ENCODE measurements around the gene FCRL3.
"Not testable (repeated sequence)": the region's sequence is repeated elsewhere in the genome, so short reads cannot be mapped to it uniquely, and the experiment has no call there.

Gene FCRL3

DNA sequence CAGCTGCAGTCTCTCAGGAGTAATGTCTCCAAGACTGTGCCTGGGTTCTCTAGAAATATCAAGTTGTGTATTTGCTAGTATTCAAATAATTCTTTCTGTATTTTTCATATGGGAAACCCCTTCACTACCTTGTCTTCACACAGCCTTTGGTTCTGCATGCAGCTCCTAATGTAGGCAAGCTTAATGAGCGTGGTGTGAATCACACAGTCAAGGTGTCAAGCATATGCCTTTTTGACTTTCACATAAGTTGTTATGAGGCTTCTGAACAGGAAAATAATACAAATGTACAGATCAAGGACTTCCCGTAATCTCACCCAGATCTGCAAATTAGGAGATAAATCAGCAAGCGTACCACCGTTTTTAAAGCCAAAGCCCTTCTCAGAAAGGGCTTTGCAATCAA lies at the start of gene FCRL3:
Gene FCRL3 (minus strand): TSS at position 38 of the 400 bp plus-strand sequence. CDS start 280 bp downstream, outside the sequence.
- H3K27ac Mint-ChIP-seq = peak within 1 kb of the TSS; percentile 78

DNA sequence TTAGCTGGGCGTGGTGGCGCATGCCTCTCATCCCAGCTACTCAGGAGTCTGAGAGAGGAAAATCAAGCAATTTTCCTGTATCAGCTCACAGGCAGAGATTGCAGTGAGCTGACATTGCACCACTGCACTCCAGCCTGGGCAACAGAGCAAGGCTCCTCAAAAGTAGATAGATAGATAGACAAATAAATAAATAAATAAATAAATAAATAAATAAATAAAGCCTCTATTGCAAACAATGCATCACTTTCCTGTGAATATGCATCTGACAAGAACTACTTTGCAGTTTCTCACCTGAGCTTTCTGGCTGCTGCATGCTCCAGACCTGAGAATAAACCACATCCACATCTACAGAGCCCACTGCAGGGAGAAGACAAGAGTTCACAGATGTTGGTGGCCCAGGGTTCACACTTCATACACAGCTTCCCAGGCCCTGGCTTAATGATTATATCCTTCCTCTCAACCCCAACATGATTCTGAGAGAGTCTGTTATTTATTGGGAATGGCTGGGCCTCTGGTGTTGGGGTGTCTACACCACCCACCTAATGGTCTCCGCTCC lies 47.8 kb upstream of the FCRL3 start:
- Mint-ChIP-seq H3K36me3 (ENCODE audit: low read depth) (no peaks in the 10 kb centered on the region), H3K27ac (no peak overlapping the region), H3K9me3 (no peaks in the 10 kb centered on the region), H3K4me1 (ENCODE audit: low read depth) (peaks cover 2% of the 10 kb centered on the region), H3K4me3 (no peak overlapping the region), H3K27me3 (peaks cover 8% of the 10 kb centered on the region)
- no peak for DNase-seq

More for the DNA sequence above, at the start of gene FCRL3:
- Mint-ChIP-seq H3K36me3 (ENCODE audit: low read depth) (no peaks in the 10 kb centered on the region), H3K4me1 (ENCODE audit: low read depth) (peaks cover 9% of the 10 kb centered on the region), H3K9me3 (no peaks in the 10 kb centered on the region), H3K27me3 (peaks cover 31% of the 10 kb centered on the region), H3K4me3 (peak within 1 kb of the TSS; percentile 44)
- DNase-seq = no peak

GRCh38 chr1:157739229-157739901 lies 38.8 kb upstream of the FCRL3 start:
- no peaks in the 10 kb centered on the region for H3K36me3 Mint-ChIP-seq (ENCODE audit: low read depth)
- no peaks in the 10 kb centered on the region for H3K9me3 Mint-ChIP-seq
- no peak overlapping the region for H3K4me3 Mint-ChIP-seq
- no peak for DNase-seq
- peaks cover 5% of the 10 kb centered on the region for H3K27me3 Mint-ChIP-seq
- no peaks in the 10 kb centered on the region for H3K4me1 Mint-ChIP-seq (ENCODE audit: low read depth)
- H3K27ac Mint-ChIP-seq = no peak overlapping the region

DNA sequence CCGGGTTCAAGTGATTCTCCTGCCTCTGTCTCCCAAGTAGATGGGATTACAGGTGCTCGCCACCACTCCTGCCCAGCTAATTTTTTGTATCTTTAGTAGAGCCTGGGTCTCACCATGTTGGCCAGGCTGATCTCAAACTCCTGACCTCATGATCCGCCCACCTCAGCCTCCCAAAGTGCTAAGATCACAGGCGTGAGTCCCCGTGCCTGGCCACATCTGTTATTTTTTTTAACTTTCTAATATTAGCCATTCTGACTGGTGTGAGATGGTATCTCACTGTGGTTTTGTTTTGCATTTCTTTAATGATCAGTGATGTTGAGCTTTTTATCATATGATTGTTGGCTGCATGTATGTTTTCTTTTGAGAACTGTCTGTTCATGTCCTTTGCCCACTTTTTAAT lies 35.4 kb upstream of the FCRL3 start:
- not testable (repeated sequence) for H3K27me3 Mint-ChIP-seq; H3K4me3 Mint-ChIP-seq; H3K27ac Mint-ChIP-seq; H3K4me1 Mint-ChIP-seq (ENCODE audit: low read depth); H3K36me3 Mint-ChIP-seq (ENCODE audit: low read depth); DNase-seq; H3K9me3 Mint-ChIP-seq

DNA sequence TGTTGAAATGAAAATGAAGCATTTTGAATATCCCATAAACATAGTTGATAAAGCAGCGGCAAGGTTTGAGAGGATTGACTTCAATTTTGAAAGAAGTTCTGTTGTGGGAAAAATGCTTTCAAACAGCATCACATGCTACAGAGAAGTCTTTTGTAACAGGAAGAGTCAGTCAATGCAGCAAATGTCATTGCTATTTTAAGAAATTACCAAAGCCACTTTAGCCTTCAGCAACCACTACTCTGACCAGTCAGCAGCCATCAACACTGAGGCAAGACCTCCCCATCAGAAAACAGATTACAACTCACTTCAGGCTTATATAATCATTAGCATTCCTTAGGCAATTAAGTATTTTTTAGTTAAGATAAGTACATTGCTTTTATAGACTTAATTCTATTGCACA lies 33.8 kb upstream of the FCRL3 start:
- Mint-ChIP-seq H3K4me3 (no peak overlapping the region), H3K36me3 (ENCODE audit: low read depth) (no peaks in the 10 kb centered on the region), H3K9me3 (no peaks in the 10 kb centered on the region), H3K27ac (no peak overlapping the region), H3K27me3 (no peaks in the 10 kb centered on the region), H3K4me1 (ENCODE audit: low read depth) (peaks cover 9% of the 10 kb centered on the region)
- DNase-seq = no peak

- Mint-ChIP-seq H3K4me1 (ENCODE audit: low read depth) (peaks cover 9% of the 10 kb centered on the region), H3K4me3 (no peak overlapping the region), H3K27ac (no peak overlapping the region), H3K27me3 (peaks cover 6% of the 10 kb centered on the region), H3K36me3 (ENCODE audit: low read depth) (no peaks in the 10 kb centered on the region), H3K9me3 (no peaks in the 10 kb centered on the region)
- no peak for DNase-seq
Measured at GRCh38 chr1:157732755-157733154, 32.2 kb upstream of the FCRL3 start.

GRCh38 chr1:157725221-157725577 lies 24.6 kb upstream of the FCRL3 start:
- no peak for DNase-seq
- Mint-ChIP-seq H3K27me3 (peaks cover 6% of the 10 kb centered on the region), H3K9me3 (peaks cover 16% of the 10 kb centered on the region), H3K4me3 (no peak overlapping the region), H3K36me3 (ENCODE audit: low read depth) (peaks cover 4% of the 10 kb centered on the region), H3K27ac (no peak overlapping the region), H3K4me1 (ENCODE audit: low read depth) (peaks cover 18% of the 10 kb centered on the region)

DNA sequence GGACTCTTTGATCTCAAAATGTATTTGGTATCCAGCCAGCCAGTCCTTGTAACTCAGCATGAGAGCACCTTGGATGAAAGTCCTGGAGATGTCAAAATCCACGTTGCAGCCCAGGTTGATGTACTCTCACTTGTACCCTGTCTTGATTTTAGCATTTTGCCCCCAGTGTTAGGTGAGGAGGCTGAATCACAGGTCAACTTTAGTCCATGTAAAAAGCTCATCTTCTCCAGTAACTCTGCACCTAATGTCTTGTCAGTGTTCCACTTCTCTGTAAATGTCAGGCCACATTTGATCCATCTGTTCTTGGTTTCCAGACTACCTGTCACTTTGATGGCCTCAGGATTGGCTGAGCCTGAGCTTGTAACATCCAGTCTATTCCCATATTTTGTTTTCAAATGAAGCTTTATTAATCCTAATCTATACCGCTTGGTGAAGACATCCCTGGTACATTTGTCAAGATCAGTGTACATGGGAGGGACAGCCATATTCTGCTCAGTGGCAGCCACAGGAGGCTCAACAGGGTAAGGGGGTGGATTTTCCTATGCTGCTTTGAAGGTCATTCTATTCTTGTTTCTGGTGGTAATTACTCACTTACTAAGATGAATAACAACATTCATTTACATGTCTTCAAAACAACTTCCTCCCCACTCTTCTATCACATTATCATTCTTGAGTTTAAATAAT lies 24.1 kb upstream of the FCRL3 start:
- H3K27me3 Mint-ChIP-seq = peaks cover 6% of the 10 kb centered on the region
- peaks cover 16% of the 10 kb centered on the region for H3K9me3 Mint-ChIP-seq
- H3K4me1 Mint-ChIP-seq (ENCODE audit: low read depth) = peaks cover 18% of the 10 kb centered on the region
- peaks cover 4% of the 10 kb centered on the region for H3K36me3 Mint-ChIP-seq (ENCODE audit: low read depth)
- DNase-seq = no peak
- H3K4me3 Mint-ChIP-seq = no peak overlapping the region
- peak overlapping the region; percentile 53 for H3K27ac Mint-ChIP-seq

DNA sequence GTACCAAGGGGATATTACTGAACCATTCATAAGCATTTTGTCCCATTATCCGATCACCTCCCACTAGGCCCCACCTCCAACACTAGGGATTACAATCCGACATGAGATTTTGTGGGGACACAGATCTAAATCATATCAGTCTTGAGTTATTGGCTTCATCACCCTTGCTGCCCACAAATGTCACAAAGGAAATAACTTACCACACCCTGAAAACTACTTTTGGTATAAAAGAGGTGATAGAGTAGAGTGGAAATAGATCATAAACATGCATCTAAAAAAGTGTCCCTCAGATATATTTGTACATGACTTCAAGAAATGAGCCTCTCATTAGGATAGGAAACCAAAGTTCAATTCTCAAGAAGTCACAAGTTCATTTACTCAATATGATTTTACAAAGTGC lies 22.6 kb upstream of the FCRL3 start:
- H3K4me3 Mint-ChIP-seq = no peak overlapping the region
- H3K36me3 Mint-ChIP-seq (ENCODE audit: low read depth) = peaks cover 4% of the 10 kb centered on the region
- no peak for DNase-seq
- H3K27me3 Mint-ChIP-seq = peaks cover 2% of the 10 kb centered on the region
- H3K9me3 Mint-ChIP-seq = peaks cover 16% of the 10 kb centered on the region
- H3K4me1 Mint-ChIP-seq (ENCODE audit: low read depth) = peaks cover 18% of the 10 kb centered on the region
- H3K27ac Mint-ChIP-seq = no peak overlapping the region

GRCh38 chr1:157721985-157722384 lies 21.4 kb upstream of the FCRL3 start:
- H3K4me1 Mint-ChIP-seq (ENCODE audit: low read depth) = peaks cover 18% of the 10 kb centered on the region
- H3K36me3 Mint-ChIP-seq (ENCODE audit: low read depth) = peaks cover 4% of the 10 kb centered on the region
- H3K27ac Mint-ChIP-seq = no peak overlapping the region
- H3K4me3 Mint-ChIP-seq = no peak overlapping the region
- no peaks in the 10 kb centered on the region for H3K27me3 Mint-ChIP-seq
- DNase-seq = no peak
- H3K9me3 Mint-ChIP-seq = peaks cover 16% of the 10 kb centered on the region

DNA sequence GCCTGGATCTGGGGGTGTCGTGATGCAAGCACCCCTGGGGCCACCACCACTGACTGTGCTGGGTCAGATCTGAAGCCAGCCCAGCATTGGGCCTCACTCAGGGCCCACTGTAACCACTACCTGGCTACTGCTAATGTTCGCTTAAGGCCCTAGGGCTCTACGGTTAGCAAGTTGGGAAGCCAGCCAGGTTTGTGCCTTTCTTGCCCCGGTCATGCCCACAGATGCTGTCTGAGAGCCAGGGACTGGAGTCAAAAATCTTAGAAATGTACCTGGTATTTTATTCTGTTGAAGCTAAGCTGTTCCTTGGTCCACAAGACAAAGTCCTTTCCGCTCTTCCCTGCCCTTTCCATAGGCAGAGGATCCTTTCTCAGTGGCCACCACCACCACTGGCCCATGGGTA lies 15.2 kb upstream of the FCRL3 start:
- Mint-ChIP-seq H3K27ac (no peak overlapping the region), H3K4me3 (no peak overlapping the region)

DNA sequence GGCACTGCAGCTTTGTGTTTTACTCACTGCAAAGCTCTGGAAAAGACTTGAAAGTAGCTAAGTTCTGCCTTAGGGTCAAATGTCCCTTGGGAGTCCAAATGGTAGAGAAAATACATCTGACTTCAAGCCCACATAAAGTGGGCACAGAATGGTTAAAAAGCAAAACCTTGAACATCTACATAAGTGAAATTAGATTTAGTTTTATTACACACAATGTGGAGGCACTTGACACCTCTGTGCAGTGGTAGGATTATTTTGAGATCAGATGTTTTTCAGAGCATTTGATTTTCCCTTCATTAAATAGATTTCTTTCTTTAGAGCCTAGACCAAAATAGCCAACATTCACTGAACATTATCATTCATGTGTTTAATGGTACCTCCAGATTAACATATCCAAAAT lies 11.2 kb upstream of the FCRL3 start:
- DNase-seq = no peak
- H3K4me3 Mint-ChIP-seq = no peak overlapping the region
- no peaks in the 10 kb centered on the region for H3K9me3 Mint-ChIP-seq
- no peaks in the 10 kb centered on the region for H3K4me1 Mint-ChIP-seq (ENCODE audit: low read depth)
- no peaks in the 10 kb centered on the region for H3K36me3 Mint-ChIP-seq (ENCODE audit: low read depth)
- no peaks in the 10 kb centered on the region for H3K27me3 Mint-ChIP-seq
- no peak overlapping the region for H3K27ac Mint-ChIP-seq

More for the DNA sequence above, 15.2 kb upstream of the FCRL3 start:
- peaks cover under 1% of the 10 kb centered on the region for H3K9me3 Mint-ChIP-seq
- H3K27me3 Mint-ChIP-seq = no peaks in the 10 kb centered on the region
- H3K4me1 Mint-ChIP-seq (ENCODE audit: low read depth) = no peaks in the 10 kb centered on the region
- no peak for DNase-seq
- no peaks in the 10 kb centered on the region for H3K36me3 Mint-ChIP-seq (ENCODE audit: low read depth)

DNA sequence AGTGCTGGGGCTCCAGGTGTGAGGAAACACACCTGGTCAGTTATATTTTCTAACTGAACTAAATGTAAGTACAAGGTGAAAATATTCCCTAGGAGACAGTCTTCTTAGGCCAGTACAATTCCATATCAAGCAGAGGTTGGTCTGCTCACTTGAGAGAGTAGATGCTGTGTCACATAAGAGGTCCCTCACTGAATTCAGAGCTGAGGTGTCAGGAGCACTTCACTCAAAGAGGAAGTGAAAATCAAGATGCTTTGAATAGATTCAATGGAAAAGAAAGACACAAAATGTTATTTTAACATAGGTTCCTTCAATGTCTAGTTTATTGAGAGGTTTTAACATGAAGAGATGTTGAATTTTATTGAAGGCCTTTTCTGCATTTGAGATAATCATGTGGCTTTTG lies 4.3 kb upstream of the FCRL3 start:
- Mint-ChIP-seq H3K36me3 (ENCODE audit: low read depth) (no peaks in the 10 kb centered on the region), H3K27me3 (peaks cover 8% of the 10 kb centered on the region), H3K27ac (no peak overlapping the region), H3K9me3 (no peaks in the 10 kb centered on the region), H3K4me3 (no peak overlapping the region), H3K4me1 (ENCODE audit: low read depth) (peaks cover 6% of the 10 kb centered on the region)
- DNase-seq = no peak

DNA sequence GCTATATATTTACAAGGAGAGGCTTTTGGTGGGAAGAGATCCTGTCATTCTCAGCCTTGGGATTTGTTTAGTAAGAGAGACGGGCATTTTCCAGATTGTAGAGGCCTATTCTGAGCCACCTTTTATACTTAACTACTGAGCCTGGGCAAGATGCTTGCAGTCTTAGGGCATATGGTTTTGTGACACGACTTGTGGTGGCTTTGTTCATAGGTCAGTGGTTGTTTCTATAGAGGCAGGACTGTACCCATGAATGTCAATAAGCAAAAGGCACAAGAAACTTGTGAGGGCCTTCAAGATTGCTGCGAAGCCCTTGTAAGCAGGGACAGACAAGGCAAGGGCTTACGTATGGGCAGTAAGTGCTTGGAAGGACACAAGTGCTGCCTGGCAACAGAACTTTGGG lies 3.4 kb upstream of the FCRL3 start:
- Mint-ChIP-seq H3K27ac (no peak overlapping the region), H3K4me1 (ENCODE audit: low read depth) (peaks cover 6% of the 10 kb centered on the region), H3K27me3 (peaks cover 17% of the 10 kb centered on the region), H3K36me3 (ENCODE audit: low read depth) (no peaks in the 10 kb centered on the region), H3K9me3 (no peaks in the 10 kb centered on the region), H3K4me3 (no peak overlapping the region)
- DNase-seq = no peak

DNA sequence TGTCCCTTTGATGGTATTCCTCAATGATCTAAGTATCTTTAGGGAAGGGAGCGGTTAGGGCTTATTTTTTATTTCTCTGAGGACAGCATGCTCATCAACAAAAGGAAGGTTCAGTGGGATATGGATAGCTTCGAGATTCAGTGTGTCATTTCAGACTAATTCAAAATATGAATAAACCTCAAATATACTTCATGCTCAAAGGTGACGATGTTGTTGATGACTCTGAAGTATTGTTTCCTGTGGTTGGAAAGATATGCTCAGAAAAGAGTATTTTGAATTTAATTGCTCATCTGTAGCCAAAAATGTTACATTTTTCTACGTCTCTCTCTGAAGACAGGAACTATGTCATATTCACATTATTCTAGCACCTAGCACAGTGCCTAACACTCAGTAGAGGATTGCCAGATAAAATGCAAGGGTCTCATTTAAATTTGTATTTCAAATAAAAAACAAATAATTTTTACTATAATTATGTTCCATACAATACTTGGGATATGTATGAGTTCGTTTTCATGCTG lies 1.8 kb upstream of the FCRL3 start:
- no peak for DNase-seq

More for the DNA sequence above, 1.8 kb upstream of the FCRL3 start:
- peaks cover 9% of the 10 kb centered on the region for H3K4me1 Mint-ChIP-seq (ENCODE audit: low read depth)
- no peaks in the 10 kb centered on the region for H3K9me3 Mint-ChIP-seq
- no peak overlapping the region for H3K4me3 Mint-ChIP-seq
- no peaks in the 10 kb centered on the region for H3K36me3 Mint-ChIP-seq (ENCODE audit: low read depth)
- peaks cover 30% of the 10 kb centered on the region for H3K27me3 Mint-ChIP-seq
- H3K27ac Mint-ChIP-seq = peak overlapping the region; percentile 74

Measured in activated T-cell treated with anti-CD3 and anti-CD28 coated beads, Interleukin-2, amount 50 U/mL, for 24 hours (primary cell).